Stimulated activated CD8-positive, alpha-beta memory T cell treated with anti-CD3 and anti-CD28 coated beads, Interleukin-4, amount 100 ng/mL, for 4 hours (primary cell): ENCODE measurements around the gene AFAP1L1.

Source experiments
- DNase-seq, 2 donors: peaks; one replicate each; pipeline ENCODE4 v3.0.0-alpha.2; 2020; ENCODE audit warnings: low read depth in 2 of 2, low spot score in 1 of 2

Gene AFAP1L1

GRCh38 chr5:149283626-149284480 is 12.2 kb downstream of the AFAP1L1 start:
- DNase-seq = no peak

GRCh38 chr5:149284501-149284900 is 12.8 kb downstream of the AFAP1L1 start:
- no peak for DNase-seq

GRCh38 chr5:149285153-149285552 is 13.5 kb downstream of the AFAP1L1 start:
- DNase-seq = no peak

GRCh38 chr5:149288436-149288835 is 16.8 kb downstream of the AFAP1L1 start:
- no peak for DNase-seq

- no peak for DNase-seq
Observed at GRCh38 chr5:149289301-149289700, 17.6 kb downstream of the AFAP1L1 start.

- DNase-seq = no peak
Observed at GRCh38 chr5:149294872-149295829, 23.5 kb downstream of the AFAP1L1 start.

GRCh38 chr5:149297340-149298025 is 25.8 kb downstream of the AFAP1L1 start:
- DNase-seq = no peak

- no peak for DNase-seq
Observed at GRCh38 chr5:149298163-149298562, 26.5 kb downstream of the AFAP1L1 start.

GRCh38 chr5:149298842-149299404 is 27.3 kb downstream of the AFAP1L1 start:
- DNase-seq = no peak

GRCh38 chr5:149299451-149300054 is 27.9 kb downstream of the AFAP1L1 start:
- no peak for DNase-seq

GRCh38 chr5:149300441-149300840 is 28.8 kb downstream of the AFAP1L1 start:
- DNase-seq = no peak

GRCh38 chr5:149301049-149301743 is 29.5 kb downstream of the AFAP1L1 start:
- DNase-seq = no peak

- DNase-seq = no peak
Observed at GRCh38 chr5:149301744-149302380, 30.2 kb downstream of the AFAP1L1 start.

GRCh38 chr5:149302641-149303040 is 31.0 kb downstream of the AFAP1L1 start:
- DNase-seq = no peak

- DNase-seq = no peak
Observed at GRCh38 chr5:149303210-149303609, 31.6 kb downstream of the AFAP1L1 start.

GRCh38 chr5:149304195-149305078 is 32.8 kb downstream of the AFAP1L1 start:
- no peak for DNase-seq

- DNase-seq = no peak
Observed at GRCh38 chr5:149309354-149309753, 37.7 kb downstream of the AFAP1L1 start.

- DNase-seq = no peak
Observed at GRCh38 chr5:149310488-149310887, 38.8 kb downstream of the AFAP1L1 start.
